Endodermal cell (in vitro differentiated cells): Measurements from ENCODE around the gene PLCB1. TPM values are rescaled to one million over a fixed set of nuclear protein-coding genes. Genes with fewer than 3 reads are reported as not detected.

Experiments
- DNase-seq: peaks from one replicate; pipeline ENCODE4 v3.0.0-alpha.2; 2017
- H3K27ac ChIP-seq: 2 replicates; pipeline ENCODE4 v1.5.1; 2013; ENCODE audit warnings: mild to moderate bottlenecking, low read depth, low read length, moderate library complexity
- H3K27me3 ChIP-seq: 2 replicates; pipeline ENCODE4 v1.6.1; 2013; ENCODE audit warnings: mild to moderate bottlenecking, low read length, moderate library complexity; ENCODE audit not compliant: insufficient read depth, control insufficient read depth, poor library complexity, severe bottlenecking
- H3K36me3 ChIP-seq: 2 replicates; pipeline ENCODE4 v1.7.0; 2013; ENCODE audit warnings: mild to moderate bottlenecking, low read length, moderate library complexity; ENCODE audit not compliant: control insufficient read depth, insufficient read depth
- H3K4me1 ChIP-seq: one replicate; pipeline ENCODE4 v1.7.0; 2013; ENCODE audit warnings: low read length; ENCODE audit not compliant: control insufficient read depth, insufficient read depth
- H3K4me3 ChIP-seq: 2 replicates; pipeline ENCODE4 v1.5.1; 2013; ENCODE audit warnings: mild to moderate bottlenecking, low read length, moderate library complexity
- H3K9ac ChIP-seq: 2 replicates; pipeline ENCODE4 v1.6.1; 2013; ENCODE audit warnings: mild to moderate bottlenecking, low read length, moderate library complexity; ENCODE audit not compliant: poor library complexity, severe bottlenecking; ENCODE audit errors: extremely low read depth
- H3K9me3 ChIP-seq: 2 replicates; pipeline ENCODE4 v1.6.1; 2013; ENCODE audit warnings: mild to moderate bottlenecking, low read length, moderate library complexity; ENCODE audit not compliant: control insufficient read depth
- H3K27ac Mint-ChIP-seq: 2 replicates; pipeline ENCODE4 v1.8.0; 2020; ENCODE audit warnings: mixed read lengths
- H3K27me3 Mint-ChIP-seq: 2 replicates; pipeline ENCODE4 v1.8.0; 2021; ENCODE audit warnings: mild to moderate bottlenecking, mixed read lengths; ENCODE audit not compliant: insufficient read depth
- H3K36me3 Mint-ChIP-seq: 2 replicates; pipeline ENCODE4 v1.8.0; 2020; ENCODE audit warnings: low read depth, mixed read lengths
- H3K4me1 Mint-ChIP-seq: 2 replicates; pipeline ENCODE4 v1.8.0; 2020; ENCODE audit warnings: mixed read lengths
- H3K4me3 Mint-ChIP-seq: 2 replicates; pipeline ENCODE4 v1.8.0; 2020; ENCODE audit warnings: mild to moderate bottlenecking, moderate library complexity, mixed read lengths
- H3K9me3 Mint-ChIP-seq: 2 replicates; pipeline ENCODE4 v1.8.0; 2020; ENCODE audit warnings: mild to moderate bottlenecking, mixed read lengths
- WGBS, 2 experiments: methylation state at CpG; one replicate each; pipeline versions ENCODE4 v1.1.5 to v1.1.7; 2013; ENCODE audit warnings: missing lambda C conversion rate in 2 of 2, mixed read lengths in 1 of 2; ENCODE audit not compliant: insufficient coverage in 1 of 2, insufficient read length in 1 of 2; 5-methylcytosine and 5-hydroxymethylcytosine counted together
- total RNA-seq, 2 donors: library from RNA; stranded (reverse); fragmentation: NEBNext Ultra II Directional in 1 of 2; extraction: Animal tissue kit (Norgen Biotek cat#: 25700) in 1 of 2; gene quantifications; 2 replicates in 1 of 2; 3 replicates in 1 of 2; pipeline ENCODE4 v1.2.1, GENCODE V29; 2021
- TF ChIP-seq, protein P1 (sequence below): fragments of 200-600 bp; sonication (generic); conservative IDR thresholded peaks from 2 replicates; pipeline ENCODE4 v1.5.0; 2021; ENCODE audit warnings: antibody characterized with exemption, mild to moderate bottlenecking

The PLCB1 gene
- total RNA-seq, 2 donors from 2014 or later, result 15.3 to 16.5 TPM

DNA sequence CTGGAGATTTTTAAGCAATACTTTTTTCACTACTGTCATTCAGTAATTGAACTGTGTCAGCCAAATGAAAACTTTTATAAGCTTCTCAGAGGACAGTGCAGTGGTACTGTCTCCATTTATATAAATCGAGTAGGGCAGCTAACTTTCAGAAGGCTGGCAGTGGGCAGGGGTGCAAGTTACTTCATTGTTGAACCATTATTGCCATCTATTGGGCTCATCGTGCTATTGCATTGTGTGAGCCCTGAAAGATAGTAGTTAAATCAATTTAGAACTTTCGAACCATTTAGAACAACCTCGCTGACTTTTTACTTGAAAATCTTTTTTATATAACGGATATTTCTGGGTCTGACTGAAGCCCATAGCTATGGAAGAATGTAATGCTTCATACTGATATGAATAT, 589.0 kb downstream of the PLCB1 start:
- H3K36me3 Mint-ChIP-seq, result peaks cover 12% of the 10 kb centered on the region
- no peak overlapping the region for H3K4me3 Mint-ChIP-seq
- 10 to 36% methylated on average over 2 to 5 of the region's 5 CpGs for WGBS, 2 experiments
- Histone ChIP-seq H3K36me3 (no peaks in the 10 kb centered on the region), H3K9ac (no peak overlapping the region), H3K27ac (no peak overlapping the region), H3K4me1 (peaks cover 5% of the 10 kb centered on the region), H3K9me3 (no peaks in the 10 kb centered on the region), H3K4me3 (no peak overlapping the region), H3K27me3 (no peaks in the 10 kb centered on the region)
- H3K27me3 Mint-ChIP-seq, result no peaks in the 10 kb centered on the region
- H3K9me3 Mint-ChIP-seq, result no peaks in the 10 kb centered on the region
- H3K27ac Mint-ChIP-seq, result no peak overlapping the region
- peak; percentile 74 for DNase-seq
- peaks cover 7% of the 10 kb centered on the region for H3K4me1 Mint-ChIP-seq
- TF ChIP-seq, protein P1, sequence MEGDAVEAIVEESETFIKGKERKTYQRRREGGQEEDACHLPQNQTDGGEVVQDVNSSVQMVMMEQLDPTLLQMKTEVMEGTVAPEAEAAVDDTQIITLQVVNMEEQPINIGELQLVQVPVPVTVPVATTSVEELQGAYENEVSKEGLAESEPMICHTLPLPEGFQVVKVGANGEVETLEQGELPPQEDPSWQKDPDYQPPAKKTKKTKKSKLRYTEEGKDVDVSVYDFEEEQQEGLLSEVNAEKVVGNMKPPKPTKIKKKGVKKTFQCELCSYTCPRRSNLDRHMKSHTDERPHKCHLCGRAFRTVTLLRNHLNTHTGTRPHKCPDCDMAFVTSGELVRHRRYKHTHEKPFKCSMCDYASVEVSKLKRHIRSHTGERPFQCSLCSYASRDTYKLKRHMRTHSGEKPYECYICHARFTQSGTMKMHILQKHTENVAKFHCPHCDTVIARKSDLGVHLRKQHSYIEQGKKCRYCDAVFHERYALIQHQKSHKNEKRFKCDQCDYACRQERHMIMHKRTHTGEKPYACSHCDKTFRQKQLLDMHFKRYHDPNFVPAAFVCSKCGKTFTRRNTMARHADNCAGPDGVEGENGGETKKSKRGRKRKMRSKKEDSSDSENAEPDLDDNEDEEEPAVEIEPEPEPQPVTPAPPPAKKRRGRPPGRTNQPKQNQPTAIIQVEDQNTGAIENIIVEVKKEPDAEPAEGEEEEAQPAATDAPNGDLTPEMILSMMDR, result peak; percentile 89

DNA sequence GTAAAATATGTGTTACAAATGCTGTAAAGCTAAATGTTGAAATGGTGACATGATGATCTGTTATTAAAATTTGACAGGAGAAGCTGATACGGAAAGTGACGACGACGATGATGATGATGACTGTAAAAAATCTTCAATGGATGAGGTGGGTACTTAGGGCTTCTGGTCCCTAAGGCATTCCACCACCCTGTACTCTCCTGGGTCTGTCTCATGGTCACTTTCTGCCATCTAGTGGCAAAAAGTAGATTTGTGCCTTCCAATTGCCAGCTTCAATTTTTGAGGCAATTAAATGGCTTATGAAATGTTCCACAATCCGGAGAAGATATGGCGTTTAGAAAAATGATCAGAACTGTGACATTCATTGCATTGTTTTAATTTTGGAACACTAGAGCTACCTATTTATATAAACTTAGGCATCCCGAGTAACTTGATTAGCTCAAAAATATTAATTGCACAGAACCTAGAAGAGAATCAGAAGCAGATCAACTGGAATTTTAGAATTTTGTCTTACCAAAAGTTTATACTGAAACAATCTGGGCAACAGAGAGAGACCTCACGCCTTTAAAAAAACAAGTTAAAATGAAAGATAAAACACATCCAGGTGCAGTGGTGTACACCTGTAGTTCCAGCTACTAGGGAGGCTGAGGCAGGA, 590.3 kb downstream of the PLCB1 start:
- no peaks in the 10 kb centered on the region for H3K27me3 ChIP-seq
- TF ChIP-seq, protein P1, result peak; percentile 92
- H3K36me3 ChIP-seq, result no peaks in the 10 kb centered on the region
- no peak overlapping the region for H3K27ac Mint-ChIP-seq
- no peaks in the 10 kb centered on the region for H3K9me3 ChIP-seq
- 39 to 77% methylated on average over 2 to 8 of the region's 8 CpGs for WGBS, 2 experiments
- peaks cover 7% of the 10 kb centered on the region for H3K4me1 Mint-ChIP-seq
- H3K4me3 Mint-ChIP-seq, result no peak overlapping the region
- H3K27ac ChIP-seq, result no peak overlapping the region
- no peak overlapping the region for H3K4me3 ChIP-seq
- H3K9me3 Mint-ChIP-seq, result no peaks in the 10 kb centered on the region
- peaks cover 5% of the 10 kb centered on the region for H3K4me1 ChIP-seq
- H3K36me3 Mint-ChIP-seq, result peaks cover 12% of the 10 kb centered on the region
- no peak overlapping the region for H3K9ac ChIP-seq
- peak; percentile 67 for DNase-seq
- H3K27me3 Mint-ChIP-seq, result no peaks in the 10 kb centered on the region

DNA sequence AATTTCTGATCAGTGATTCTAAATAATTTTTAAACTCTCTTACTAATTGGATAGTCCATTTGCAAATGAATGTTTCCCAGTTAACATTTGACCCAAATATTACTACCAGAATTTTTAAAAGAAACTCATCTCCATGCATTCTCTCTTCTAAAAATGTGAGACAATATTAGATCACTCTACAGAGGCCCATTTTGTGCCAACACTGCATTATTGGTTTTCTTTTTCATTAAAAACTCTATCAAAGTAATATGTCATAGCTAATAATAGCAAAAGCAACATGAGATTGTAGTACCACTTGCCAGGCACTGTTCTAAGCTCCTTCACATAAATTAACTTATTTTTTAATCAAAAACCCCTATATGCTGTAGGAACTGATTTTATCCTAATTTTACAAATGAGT, 591.2 kb downstream of the PLCB1 start:
- no peaks in the 10 kb centered on the region for H3K36me3 ChIP-seq
- peaks cover 5% of the 10 kb centered on the region for H3K4me1 ChIP-seq
- Mint-ChIP-seq H3K9me3 (no peaks in the 10 kb centered on the region), H3K4me3 (no peak overlapping the region), H3K27me3 (no peaks in the 10 kb centered on the region), H3K36me3 (peaks cover 3% of the 10 kb centered on the region), H3K4me1 (peaks cover 7% of the 10 kb centered on the region), H3K27ac (no peak overlapping the region)
- DNase-seq, result no peak
- TF ChIP-seq, protein P1, result no peak
- H3K9ac ChIP-seq, result no peak overlapping the region
- H3K27me3 ChIP-seq, result no peaks in the 10 kb centered on the region
- no peak overlapping the region for H3K4me3 ChIP-seq
- H3K27ac ChIP-seq, result no peak overlapping the region
- H3K9me3 ChIP-seq, result no peaks in the 10 kb centered on the region
